SU-DHL-6 (cell line): ENCODE data around the gene THRA.

ENCODE experiments used
- EZH2phosphoT487 ChIP-seq: fragments of 200-600 bp; sonication (generic), shearing (Covaris generic); conservative IDR thresholded peaks from 2 replicates; pipeline ENCODE4 v1.6.1; 2018; ENCODE audit warnings: mild to moderate bottlenecking, antibody characterized with exemption, low read length, moderate library complexity, mixed read lengths
- TF ChIP-seq, protein P1 (sequence below): fragments of 200-600 bp; sonication (generic); IDR thresholded peaks from one replicate; pipeline ENCODE4 v1.5.1; 2017; ENCODE audit warnings: antibody characterized with exemption, mild to moderate bottlenecking, low read length, moderate library complexity; ENCODE audit not compliant: insufficient read depth, poor library complexity, severe bottlenecking

DNA sequence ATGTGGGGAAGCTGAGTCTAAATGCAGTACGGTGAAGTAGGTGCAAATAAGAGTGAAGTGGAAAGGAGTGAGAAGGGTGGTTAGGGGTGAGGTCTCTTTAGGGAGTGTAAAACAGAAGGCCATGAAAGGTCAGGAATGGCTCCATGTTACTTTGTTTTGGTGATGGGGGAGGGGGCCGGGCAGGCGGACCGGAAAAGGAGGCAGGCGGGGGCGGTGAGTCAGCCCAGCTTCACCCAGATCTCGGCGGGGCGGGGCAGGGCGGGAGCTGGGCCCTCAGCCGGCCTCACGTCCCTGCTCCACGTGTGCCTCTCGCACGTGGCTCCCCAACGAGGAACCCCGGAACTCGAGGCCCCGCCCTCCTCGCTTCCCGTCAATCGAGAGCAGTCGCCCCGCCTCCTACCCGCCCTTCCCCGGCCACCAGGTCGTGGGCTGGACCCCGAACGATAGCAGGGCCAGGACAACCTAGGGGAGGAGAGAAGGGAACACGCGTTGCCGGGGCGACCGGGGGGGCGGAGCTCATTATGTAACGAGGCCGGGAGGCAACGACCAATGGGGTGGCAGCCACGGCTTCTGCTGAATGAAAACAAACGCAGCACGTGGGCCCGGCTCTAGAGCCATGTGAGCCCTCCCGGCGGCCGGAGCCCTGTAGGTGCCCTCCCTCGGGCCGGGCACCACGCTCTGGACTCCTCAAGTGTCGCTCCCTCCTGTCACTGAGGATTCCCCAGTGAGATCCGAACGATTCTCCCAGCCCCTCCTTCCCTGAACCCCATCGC is 36.3 kb downstream of the THRA start:
- TF ChIP-seq, protein P1, sequence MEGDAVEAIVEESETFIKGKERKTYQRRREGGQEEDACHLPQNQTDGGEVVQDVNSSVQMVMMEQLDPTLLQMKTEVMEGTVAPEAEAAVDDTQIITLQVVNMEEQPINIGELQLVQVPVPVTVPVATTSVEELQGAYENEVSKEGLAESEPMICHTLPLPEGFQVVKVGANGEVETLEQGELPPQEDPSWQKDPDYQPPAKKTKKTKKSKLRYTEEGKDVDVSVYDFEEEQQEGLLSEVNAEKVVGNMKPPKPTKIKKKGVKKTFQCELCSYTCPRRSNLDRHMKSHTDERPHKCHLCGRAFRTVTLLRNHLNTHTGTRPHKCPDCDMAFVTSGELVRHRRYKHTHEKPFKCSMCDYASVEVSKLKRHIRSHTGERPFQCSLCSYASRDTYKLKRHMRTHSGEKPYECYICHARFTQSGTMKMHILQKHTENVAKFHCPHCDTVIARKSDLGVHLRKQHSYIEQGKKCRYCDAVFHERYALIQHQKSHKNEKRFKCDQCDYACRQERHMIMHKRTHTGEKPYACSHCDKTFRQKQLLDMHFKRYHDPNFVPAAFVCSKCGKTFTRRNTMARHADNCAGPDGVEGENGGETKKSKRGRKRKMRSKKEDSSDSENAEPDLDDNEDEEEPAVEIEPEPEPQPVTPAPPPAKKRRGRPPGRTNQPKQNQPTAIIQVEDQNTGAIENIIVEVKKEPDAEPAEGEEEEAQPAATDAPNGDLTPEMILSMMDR = no peak
- TF ChIP-seq EZH2phosphoT487 = no peak
